PFSK-1 (cell line): ENCODE measurements around the gene SHISAL2A.

Source experiments
- FOXP2 ChIP-seq: optimal IDR thresholded peaks from 2 replicates; pipeline ENCODE3; 2011; ENCODE audit warnings: borderline replicate concordance, control low read depth, inconsistent platforms; ENCODE audit not compliant: insufficient read depth; ENCODE audit errors: extremely low read length, extremely low read depth
- POLR2AphosphoS5 ChIP-seq: IDR thresholded peaks from 2 replicates; pipeline ENCODE4 v1.6.1; 2012; ENCODE audit warnings: low read depth, mild to moderate bottlenecking, control low read depth, low read length, moderate library complexity
- REST ChIP-seq, 2 experiments: IDR thresholded peaks; 2 replicates each; pipeline versions ENCODE4 v1.6.1 to v1.8.0; 2011 to 2012; ENCODE audit warnings: low read depth in 2 of 2, low read length in 2 of 2, control low read depth in 1 of 2, inconsistent platforms in 1 of 2, mild to moderate bottlenecking in 1 of 2, moderate library complexity in 1 of 2; ENCODE audit not compliant: insufficient read depth in 1 of 2
- SIN3A ChIP-seq: IDR thresholded peaks from 2 replicates; pipeline ENCODE4 v1.6.1; 2012; ENCODE audit warnings: mild to moderate bottlenecking, low read length, moderate library complexity, borderline replicate concordance; ENCODE audit not compliant: insufficient read depth
- TAF1 ChIP-seq: IDR thresholded peaks from 2 replicates; pipeline ENCODE4 v1.6.1; 2012; ENCODE audit warnings: low read length, control low read depth, borderline replicate concordance; ENCODE audit not compliant: insufficient read depth

Gene SHISAL2A

GRCh38 chr1:52665006-52665941 lies 32.3 kb downstream of the SHISAL2A start:
- TF ChIP-seq FOXP2 (no peak), SIN3A (no peak), REST (IDR thresholded peaks at IDR 0.05; ENCODE audit: insufficient read depth in 1 of 2, low read depth in 2 of 2, low read length in 2 of 2) (no peak), TAF1 (no peak), POLR2AphosphoS5 (no peak)

GRCh38 chr1:52667290-52667689 lies 34.3 kb downstream of the SHISAL2A start:
- TF ChIP-seq SIN3A (no peak), POLR2AphosphoS5 (no peak), TAF1 (no peak), FOXP2 (no peak), REST (IDR thresholded peaks at IDR 0.05; ENCODE audit: insufficient read depth in 1 of 2, low read depth in 2 of 2, low read length in 2 of 2) (no peak)

GRCh38 chr1:52667984-52668383 lies 35.0 kb downstream of the SHISAL2A start:
- TF ChIP-seq POLR2AphosphoS5: no peak
- TF ChIP-seq TAF1: no peak
- no peak for TF ChIP-seq SIN3A
- TF ChIP-seq FOXP2: no peak
- TF ChIP-seq REST (IDR thresholded peaks at IDR 0.05; ENCODE audit: insufficient read depth in 1 of 2, low read depth in 2 of 2, low read length in 2 of 2): no peak

GRCh38 chr1:52668711-52669110 lies 35.7 kb downstream of the SHISAL2A start:
- TF ChIP-seq SIN3A (no peak), POLR2AphosphoS5 (no peak), REST (IDR thresholded peaks at IDR 0.05; ENCODE audit: insufficient read depth in 1 of 2, low read depth in 2 of 2, low read length in 2 of 2) (no peak), FOXP2 (no peak), TAF1 (no peak)
